HK-2 (cell line): ENCODE results near the gene PPP4R2.
A peak's percentile ranks its signal among the peaks of the same experiment; 100 is the strongest.

Experiments
- DNase-seq: peaks from one replicate; pipeline ENCODE4 v3.0.0-alpha.2; 2018; ENCODE audit not compliant: unreplicated experiment

PPP4R2 gene, protein sequence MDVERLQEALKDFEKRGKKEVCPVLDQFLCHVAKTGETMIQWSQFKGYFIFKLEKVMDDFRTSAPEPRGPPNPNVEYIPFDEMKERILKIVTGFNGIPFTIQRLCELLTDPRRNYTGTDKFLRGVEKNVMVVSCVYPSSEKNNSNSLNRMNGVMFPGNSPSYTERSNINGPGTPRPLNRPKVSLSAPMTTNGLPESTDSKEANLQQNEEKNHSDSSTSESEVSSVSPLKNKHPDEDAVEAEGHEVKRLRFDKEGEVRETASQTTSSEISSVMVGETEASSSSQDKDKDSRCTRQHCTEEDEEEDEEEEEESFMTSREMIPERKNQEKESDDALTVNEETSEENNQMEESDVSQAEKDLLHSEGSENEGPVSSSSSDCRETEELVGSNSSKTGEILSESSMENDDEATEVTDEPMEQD

DNA sequence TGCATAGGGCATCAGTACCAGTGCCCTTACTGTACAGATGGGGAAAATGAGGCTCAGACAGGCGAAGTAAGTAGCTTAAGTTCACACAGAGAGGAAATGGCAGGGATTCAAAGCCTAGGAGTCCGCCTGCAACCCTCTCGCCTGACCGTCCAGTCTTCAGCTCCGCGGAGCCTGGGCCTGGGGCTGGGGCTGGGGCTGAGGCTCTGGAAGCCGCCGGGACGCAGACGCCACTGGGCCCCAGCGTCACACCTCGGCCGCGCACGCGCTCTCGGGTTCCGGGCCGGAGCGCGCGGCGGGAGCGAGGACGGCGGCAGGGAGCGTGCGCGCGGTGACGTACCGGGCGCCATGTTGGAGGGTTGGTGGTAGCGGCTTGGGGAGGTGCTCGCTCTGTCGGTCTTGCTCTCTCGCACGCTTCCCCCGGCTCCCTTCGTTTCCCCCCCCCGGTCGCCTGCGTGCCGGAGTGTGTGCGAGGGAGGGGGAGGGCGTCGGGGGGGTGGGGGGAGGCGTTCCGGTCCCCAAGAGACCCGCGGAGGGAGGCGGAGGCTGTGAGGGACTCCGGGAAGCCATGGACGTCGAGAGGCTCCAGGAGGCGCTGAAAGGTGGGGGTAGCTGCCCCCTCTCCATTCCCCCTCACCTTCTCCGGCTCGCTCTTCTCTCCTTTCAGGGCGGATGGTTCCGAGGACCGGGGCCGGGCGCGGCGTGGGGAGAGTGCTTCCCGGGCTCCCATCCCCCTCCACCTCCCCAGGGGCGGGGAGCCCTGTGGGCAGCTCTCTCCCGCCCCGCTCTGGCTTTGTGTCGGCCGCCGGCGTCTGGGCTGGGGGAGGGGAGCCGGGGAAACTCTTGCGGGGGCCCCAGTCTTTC lies at the start of gene PPP4R2:
TSS of gene PPP4R2 (plus strand) at position 339 of the 861 bp plus-strand sequence. CDS start at position 566, 227 bp downstream.
- DNase-seq: peak; percentile 85

DNA sequence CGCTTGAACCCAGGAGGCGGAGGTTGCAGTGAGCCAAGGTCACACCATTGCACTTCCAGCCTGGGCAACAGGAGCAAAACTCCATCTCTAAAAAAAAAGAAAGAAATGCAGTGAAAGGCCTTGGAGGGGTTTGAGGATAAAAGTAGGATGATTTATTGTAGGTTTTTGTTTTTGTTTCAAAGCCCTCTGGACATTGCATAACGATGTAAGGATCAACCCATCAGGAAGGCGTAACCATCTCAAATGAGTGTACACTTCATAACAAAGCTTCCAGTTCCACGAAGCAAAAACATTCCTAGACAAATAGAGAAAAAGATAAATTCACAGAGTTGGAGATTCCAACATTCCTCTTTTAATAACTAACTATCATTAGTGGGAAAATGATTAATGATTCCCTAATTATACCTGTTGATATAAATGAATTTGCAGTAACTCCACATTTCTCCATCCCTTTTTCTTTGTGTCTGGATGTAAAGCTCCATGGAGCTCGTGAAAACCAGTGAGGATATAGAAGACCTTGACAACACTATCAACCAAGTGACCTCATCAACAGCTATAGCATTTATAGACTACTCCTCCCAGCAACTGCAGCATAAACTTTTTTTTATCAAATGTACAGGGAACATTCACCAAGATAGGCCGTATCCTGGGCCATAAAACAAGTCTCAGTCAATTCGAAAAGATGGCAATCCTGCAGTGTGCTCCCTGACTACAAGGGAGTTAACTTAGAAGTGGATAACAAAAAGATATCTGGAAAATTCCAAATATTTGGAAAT lies 48.7 kb upstream of the PPP4R2 start:
- no peak for DNase-seq

DNA sequence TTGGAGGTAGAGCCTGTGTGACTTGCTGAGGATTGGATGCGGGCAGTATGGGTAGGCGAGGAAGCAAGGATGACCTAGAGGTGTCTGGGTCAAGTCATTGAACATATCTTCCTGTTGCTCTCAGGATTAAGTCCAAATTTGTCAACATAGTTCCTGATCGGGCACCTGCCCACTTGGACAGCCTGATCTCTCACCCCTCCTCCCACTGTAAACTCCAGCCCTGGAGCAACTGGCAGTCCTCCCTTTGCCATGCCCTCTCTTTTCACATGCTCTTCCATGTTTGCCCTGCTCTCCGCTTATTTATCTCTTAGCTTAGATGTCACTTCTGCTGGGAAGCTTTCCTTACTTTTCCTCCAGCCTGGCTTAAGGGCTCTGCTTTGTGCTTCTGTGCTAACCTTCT lies 47.6 kb upstream of the PPP4R2 start:
- no peak for DNase-seq

DNA sequence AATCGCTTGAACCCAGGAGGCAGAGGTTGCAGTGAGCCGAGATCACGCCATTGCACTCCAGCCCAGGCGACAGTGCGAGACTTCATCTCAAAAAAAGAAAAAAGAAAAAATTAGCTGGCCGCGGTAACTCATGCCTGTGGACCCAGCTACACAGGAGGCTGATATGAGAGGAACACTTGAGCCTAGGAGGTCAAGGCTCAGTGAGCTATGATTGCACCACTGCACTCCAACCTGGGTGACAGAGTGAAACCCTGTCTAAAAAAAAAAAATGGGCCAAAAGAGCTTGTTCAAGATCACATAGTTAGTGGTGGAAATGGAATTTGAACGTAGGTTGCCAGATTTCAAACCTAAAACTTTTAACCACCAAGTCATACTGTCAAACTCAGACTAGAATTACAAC lies 46.2 kb upstream of the PPP4R2 start:
- no peak for DNase-seq

DNA sequence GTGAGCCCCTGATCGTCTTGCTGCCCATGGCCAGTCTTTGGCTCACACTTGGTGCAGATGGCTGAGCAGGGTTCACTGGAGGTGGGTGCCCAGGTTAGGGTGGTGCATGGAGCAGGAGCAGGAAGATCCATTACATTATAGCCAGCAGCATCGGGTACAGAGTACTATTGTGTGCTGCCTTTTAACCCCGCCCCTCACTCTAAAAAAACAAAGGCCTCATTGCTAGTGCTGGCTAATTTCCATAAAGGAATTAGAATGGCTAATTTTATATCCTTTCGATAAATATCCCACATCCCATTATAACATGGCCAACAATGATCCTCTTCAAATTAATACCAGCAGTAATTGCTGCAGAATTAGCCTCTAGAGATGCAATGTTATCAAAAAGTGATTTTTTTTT lies 45.8 kb upstream of the PPP4R2 start:
- DNase-seq: no peak

DNA sequence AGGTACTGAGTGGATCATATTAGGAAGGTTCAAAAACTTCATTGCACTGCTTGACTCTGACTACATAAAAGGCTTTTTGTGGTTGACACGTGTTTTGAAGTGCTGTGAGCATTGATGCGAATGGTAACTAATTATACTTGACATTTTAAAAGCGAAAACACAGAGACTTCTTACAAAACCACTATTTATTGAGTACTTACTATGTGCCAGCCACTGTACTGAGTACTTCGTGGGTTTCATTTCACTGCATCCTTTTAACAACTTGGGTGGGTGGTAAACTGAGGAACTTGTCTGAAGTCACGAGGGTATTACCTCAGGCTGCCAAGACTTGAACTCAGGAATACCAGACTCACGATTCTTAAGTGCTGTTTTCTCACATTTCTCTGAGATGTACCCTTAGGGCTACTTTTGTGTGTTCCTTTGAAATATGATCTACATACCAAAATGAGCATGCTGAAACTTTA lies 45.3 kb upstream of the PPP4R2 start:
- no peak for DNase-seq

DNA sequence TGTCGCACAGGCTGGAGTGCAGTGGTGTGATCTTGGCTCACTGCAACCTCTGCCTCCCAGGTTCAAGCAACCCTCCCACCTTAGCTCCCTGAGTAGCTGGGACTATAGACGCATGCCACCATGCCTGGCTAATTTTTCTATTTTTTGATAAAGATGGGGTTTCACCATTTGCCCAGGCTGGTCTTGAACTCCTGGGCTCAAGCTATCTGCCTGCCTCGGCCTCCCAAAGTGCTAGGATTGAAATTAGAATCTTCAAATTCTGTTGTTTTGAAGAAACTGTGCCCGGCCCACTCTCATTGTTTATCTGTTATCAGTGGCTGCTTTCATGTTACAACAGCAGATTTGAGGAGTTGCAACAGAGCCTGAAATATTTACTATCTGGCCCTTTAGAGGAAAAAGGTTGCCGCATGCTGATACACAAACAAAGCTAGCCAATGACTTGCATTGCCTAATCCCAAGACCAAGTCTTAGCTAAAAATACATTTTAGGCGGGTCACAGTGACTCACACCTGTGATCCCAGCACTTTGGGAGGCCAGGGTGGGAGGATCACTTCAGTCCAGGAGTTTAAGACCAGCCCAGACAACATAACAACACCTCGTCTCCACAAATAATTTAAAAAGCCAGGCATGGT lies 43.2 kb upstream of the PPP4R2 start:
- DNase-seq: no peak

DNA sequence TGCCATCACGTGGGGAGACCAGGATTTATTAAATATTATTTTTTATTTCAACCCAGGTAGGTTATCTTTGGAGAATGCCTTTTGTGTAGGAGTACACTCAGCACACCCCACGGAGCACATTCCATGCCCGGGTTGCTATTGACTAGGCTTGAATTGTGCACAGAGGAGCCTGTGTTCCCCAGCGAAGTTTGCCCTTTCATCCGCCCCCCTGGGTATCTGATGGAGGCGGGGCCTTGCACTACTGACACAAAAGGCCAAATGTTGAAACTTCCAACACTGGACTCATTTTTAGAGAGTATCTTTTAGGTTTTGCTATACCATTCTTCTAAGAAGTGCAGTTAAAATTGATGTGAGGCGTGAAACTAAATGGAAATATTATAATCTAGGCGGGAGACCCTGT lies 39.3 kb upstream of the PPP4R2 start:
- no peak for DNase-seq

DNA sequence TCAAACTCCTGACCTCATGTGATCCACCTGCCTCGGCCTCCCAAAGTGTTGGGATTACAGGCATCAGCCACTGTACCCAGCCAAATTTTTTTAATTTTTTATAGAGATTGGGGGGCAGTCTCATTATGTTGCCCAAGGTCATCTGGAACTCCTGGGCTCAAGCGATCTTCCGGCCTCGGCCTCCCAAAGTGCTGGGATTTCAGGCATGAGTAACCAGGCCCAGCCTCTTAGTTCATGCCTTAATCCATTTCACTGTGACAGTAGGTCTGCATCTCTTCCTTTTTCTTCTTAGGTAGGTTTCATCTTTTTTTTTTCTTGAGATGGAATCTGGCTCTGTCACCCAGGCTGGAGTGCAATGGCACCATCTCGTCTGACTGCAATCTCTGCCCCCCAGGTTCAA lies 37.3 kb upstream of the PPP4R2 start:
- no peak for DNase-seq

DNA sequence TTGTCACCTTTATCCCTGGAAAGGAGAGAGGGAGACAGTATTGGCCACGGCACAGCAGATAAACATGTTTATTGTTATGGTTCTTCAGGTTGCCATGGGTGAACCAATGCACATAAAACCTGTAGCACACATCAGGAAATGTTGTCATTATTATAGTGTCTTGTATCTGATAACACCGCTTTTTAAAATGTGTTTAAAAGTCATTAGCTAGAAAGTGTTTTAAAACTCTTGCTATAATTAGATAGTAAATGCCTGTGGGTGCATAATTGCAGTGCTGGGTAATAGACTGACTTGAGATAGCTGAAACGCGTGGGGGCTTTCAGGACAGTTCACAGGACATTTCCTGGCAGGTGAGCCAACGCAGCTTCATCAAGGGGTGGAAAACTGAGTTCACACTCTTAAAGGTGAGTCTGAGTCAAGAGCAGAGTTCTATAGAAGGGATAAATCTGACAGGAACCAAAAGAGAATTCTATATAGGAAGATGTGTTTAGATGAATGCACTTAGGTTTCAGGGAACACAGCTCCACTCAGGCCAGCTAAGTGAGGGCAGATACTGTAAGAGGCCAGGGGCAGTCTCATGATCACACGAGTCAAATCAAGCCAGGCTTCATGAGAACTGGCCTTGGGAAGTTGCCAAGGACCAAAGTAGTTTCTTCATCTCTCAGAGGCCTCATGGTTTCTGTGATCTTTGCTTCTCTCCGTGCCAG lies 35.6 kb upstream of the PPP4R2 start:
- no peak for DNase-seq

DNA sequence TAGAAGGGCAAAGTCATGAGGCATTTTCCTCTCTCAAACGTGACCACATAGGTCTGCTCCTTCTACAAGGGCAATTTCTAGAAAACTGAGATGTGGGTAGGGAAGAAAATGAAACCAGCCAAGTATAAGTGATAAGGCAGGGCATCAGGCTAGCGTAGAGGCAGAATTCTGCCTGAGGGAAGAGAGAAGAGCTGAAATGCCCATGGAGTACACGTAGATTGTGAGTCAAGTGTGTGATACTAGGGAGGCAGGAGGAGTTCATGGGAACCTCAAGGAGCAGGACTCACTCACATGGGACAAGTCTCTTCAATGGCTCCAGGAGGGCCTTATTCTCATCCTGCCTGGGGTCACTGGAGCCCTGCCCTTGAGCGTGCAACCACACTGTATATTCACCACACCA lies 34.9 kb upstream of the PPP4R2 start:
- DNase-seq: no peak

DNA sequence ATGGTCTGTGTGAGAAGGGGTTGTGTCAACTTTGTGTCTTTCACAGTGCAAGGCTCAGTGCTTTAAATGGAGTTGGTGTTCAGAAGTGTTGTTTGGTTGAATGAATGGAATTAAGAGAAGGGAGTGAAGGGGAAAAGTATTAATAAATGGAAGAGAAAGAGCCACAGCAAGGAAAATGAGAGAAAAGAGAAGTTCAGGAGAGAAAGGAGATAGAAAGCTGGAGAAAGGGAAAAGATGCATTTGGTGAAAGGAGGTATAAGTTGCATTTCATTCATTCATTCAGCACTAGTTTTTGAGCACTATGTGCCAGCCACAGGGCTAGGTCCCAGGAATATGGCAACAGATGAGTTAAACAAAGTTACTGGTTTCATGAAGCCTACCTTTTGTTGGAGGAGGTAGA lies 34.3 kb upstream of the PPP4R2 start:
- DNase-seq: no peak

DNA sequence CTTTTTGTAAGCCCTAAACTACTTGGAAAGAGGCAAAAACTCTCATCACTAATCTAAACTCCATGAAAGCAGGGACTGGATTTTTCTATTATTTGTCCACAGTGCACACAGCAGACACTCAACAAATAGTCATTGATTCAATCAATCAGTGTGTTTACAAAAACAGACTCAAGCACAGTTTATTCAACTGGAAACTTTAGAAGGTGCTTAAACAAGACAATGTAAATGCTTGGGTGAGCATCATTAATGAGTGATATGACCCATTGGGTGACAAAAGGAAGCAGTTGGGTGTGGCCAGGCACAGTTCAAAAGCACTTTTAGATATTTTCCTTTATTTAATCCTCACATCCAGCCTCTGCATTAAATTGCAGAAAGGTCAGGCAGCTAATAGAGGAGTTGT lies 32.0 kb upstream of the PPP4R2 start:
- no peak for DNase-seq

DNA sequence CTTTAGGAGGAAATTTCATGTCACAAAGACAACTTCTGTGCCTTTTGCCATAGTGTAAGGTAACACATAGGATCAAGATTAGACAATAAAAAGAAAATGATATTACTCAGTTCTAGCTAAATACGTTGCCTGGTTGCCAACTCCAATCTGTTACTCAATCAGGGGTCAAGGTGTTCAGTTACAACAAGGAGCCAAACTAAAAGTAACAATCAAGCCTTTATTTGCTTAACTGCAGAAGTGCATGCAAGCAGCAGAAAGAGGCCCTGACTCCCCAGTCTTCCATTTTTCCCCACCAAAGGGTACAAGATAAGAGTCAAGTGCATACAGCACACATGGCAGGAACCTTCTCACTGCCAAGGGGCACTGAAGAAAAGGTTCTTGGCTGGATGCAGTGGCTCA lies 28.3 kb upstream of the PPP4R2 start:
- DNase-seq: no peak

DNA sequence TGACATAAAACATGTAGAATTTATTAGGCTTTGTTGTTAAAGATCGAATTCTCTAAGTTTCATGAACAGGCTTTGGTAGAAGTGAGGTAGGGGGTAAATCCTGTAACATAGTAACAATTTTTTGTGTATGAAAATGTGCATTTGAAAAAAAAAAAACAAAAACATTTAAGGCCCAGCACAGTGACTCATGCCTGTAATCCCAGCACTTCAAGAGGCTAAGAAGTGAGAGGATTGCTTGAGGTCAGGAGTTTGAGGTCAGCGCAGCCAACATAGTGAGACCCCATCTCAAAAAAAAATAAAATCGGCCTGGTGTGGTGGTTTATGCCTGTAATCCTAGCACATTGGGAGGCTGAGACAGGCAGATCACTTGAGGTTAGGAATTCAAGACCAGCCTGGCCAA lies 26.8 kb upstream of the PPP4R2 start:
- DNase-seq: no peak

DNA sequence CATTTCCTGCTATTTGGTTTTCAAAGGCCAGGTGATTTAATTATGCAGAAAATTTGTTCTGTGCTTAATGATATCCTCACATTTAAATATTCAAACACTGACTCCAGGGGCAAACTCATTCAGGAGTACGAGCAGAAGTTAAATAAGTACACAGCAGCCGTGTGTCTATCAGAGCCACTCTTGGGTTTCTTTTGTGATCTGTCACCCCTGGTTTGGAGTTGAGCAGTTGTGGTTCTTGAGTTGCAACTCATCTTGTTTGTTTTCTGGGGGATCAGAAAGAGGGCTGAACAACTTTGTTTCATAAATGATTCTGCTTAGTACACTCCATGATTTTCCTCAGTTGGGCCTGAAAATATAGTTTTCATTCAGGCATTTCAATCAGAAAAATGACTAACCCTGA lies 25.7 kb upstream of the PPP4R2 start:
- no peak for DNase-seq

DNA sequence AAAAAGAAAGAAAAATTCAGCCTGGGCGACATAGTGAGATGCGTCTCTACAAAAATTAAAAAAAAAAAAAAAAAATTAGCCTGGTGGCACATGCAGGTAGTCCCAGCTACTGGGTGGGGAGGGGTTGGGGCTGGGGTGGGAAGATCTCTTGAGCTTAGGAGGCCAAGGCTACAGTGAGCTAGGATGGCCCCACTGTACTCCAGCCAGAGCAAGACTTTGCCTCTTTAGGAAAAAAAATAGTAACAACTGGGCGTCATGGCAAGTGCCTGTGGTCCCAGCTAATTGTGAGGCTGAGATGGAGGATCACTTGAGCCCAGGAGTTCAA lies 23.9 kb upstream of the PPP4R2 start:
- no peak for DNase-seq

DNA sequence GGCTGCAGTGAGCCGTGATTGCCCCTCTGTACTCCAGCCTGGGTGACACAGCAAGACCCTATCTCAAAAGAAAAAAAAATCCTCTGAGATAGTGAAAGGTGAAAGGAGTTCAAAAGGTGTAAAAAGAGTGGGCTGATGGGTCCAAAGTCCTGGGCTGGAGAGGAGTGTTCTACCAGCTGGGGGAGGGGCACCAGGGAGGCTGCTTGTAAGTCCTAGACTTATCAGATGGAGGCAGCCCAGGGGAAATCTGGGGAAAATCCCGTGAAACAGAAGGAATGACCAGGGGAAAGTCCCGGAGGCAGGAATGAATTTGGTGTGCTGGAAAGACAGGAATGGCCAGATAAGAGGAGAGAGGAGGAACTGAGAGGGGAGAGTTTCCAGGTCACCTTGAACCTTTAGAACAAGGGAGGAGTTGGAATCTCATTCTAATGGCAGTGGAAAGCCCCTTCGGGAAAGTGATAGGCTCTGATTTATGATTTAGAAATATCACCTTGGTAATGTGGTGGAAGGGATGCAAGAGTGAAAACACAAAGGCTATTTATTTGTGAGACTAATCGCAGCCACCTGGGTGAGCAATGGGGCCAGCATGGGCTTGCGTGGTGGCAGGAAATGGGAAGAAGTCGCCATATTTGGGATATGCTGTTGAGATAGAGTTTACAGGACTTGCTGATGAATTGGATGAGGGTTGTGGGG lies 23.4 kb upstream of the PPP4R2 start:
- DNase-seq: peak; percentile 34

DNA sequence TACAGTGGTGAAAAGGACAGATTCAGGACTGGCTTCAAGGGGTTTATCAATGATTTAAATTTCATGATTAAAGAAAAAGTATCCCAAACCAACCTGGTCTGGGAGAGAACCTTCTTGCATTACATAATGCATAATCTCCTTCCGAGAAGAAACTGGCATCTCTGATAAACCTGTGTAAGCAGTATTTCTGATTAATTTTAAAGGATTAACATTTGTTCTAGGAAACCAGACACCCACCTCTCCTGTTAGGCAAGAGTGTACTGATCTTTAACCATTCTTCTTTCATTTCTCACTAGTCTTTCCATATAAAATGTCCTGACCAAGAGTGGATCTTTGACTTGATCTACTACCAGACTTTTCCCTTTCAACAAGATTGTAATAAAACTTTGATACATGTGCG lies 22.8 kb upstream of the PPP4R2 start:
- DNase-seq: no peak

DNA sequence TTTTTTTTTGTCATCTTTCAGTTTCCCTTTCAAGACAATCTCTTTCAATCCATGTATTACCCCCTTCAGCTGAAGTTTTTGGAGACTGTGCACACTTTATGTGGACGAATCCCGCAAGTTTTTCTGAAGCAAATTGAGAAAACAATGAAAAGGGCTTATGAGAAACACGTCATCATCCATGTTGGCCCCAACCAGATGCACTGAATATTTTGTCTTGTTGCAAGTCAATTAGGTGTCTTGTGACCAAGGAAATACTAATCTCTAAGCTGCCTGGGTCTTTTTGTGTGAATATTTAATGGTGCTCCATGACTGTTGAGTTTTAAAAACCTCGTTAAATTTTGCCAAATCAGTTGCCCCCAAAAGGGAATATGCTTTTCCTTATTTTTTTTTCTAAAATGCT lies 21.7 kb upstream of the PPP4R2 start:
- no peak for DNase-seq

DNA sequence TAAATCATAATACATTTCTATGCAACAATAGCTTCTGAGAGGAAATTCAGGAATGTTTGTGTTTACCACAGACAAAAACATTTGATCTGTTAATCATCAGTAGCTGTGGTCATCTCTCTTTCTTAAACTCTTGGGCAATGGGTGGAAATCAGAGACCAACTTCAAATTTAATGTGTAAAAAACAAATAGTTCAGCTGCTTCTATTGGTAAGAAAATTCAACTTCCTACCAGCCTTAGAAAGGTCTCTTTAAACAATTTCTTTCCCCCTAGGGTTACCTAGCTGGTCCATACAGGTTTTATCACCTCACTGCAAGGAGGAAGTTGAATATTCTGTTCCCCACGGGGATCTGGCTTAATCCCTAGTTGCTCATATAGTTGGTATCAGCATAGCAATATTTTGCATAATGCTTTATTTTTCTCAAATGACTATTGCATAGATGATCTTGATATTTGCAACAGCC lies 20.3 kb upstream of the PPP4R2 start:
- DNase-seq: no peak
